ENCODE results near the gene SLC12A6.
"Not testable (repeated sequence)": the region's sequence is repeated elsewhere in the genome, so short reads cannot be mapped to it uniquely, and the experiment has no call there.

The SLC12A6 gene

GRCh38 chr15:34337557-34338306 is at the start of gene SLC12A6:
SLC12A6 (minus strand) TSS chr15:34337781; CDS start chr15:34336680, 1,101 bp downstream.
- FAIRE-seq, result no peak

GRCh38 chr15:34381829-34382521 is 44.4 kb upstream of the SLC12A6 start:
- not testable (repeated sequence) for FAIRE-seq

GRCh38 chr15:34380491-34380890 is 42.9 kb upstream of the SLC12A6 start:
- not testable (repeated sequence) for FAIRE-seq

- no peak for FAIRE-seq
Observed at GRCh38 chr15:34376856-34377255, 39.3 kb upstream of the SLC12A6 start.

GRCh38 chr15:34375541-34375940 is 38.0 kb upstream of the SLC12A6 start:
- not testable (repeated sequence) for FAIRE-seq

- no peak for FAIRE-seq
Observed at GRCh38 chr15:34374816-34375215, 37.2 kb upstream of the SLC12A6 start.

- FAIRE-seq, result no peak
Observed at GRCh38 chr15:34373951-34374350, 36.4 kb upstream of the SLC12A6 start.

GRCh38 chr15:34370643-34371042 is 33.1 kb upstream of the SLC12A6 start:
- no peak for FAIRE-seq

GRCh38 chr15:34370129-34370528 is 32.5 kb upstream of the SLC12A6 start:
- no peak for FAIRE-seq

GRCh38 chr15:34367101-34368081 is 29.8 kb upstream of the SLC12A6 start, which contains the start of gene LPCAT4:
LPCAT4 (minus strand) TSS chr15:34367196; CDS start chr15:34367100, 96 bp downstream.
- no peak for FAIRE-seq

- FAIRE-seq, result no peak
Observed at GRCh38 chr15:34366271-34367065, 28.9 kb upstream of the SLC12A6 start.

- FAIRE-seq, result no peak
Observed at GRCh38 chr15:34365836-34366235, 28.3 kb upstream of the SLC12A6 start.

- FAIRE-seq, result no peak
Observed at GRCh38 chr15:34365091-34365825, 27.7 kb upstream of the SLC12A6 start.

- no peak for FAIRE-seq
Observed at GRCh38 chr15:34364041-34364440, 26.5 kb upstream of the SLC12A6 start.

GRCh38 chr15:34362047-34362773 is 24.6 kb upstream of the SLC12A6 start:
- FAIRE-seq, result no peak

GRCh38 chr15:34361278-34361677 is 23.7 kb upstream of the SLC12A6 start:
- FAIRE-seq, result no peak

GRCh38 chr15:34360298-34360697 is 22.7 kb upstream of the SLC12A6 start:
- FAIRE-seq, result no peak

- FAIRE-seq, result no peak
Observed at GRCh38 chr15:34359416-34359815, 21.8 kb upstream of the SLC12A6 start.

GRCh38 chr15:34358948-34359347 is 21.4 kb upstream of the SLC12A6 start:
- FAIRE-seq, result no peak

- no peak for FAIRE-seq
Observed at GRCh38 chr15:34358367-34358766, 20.8 kb upstream of the SLC12A6 start.

GRCh38 chr15:34357653-34358052 is 20.1 kb upstream of the SLC12A6 start:
- no peak for FAIRE-seq
